HL-60/S4 treated with phorbol 12-myristate 13-acetate at 8.2 ng/mL for 4 days and 3 days (cell line): ENCODE results near the gene GJA5.

Experiments used
- in situ Hi-C: fragments of 300-500 bp; cut with MboI; formaldehyde crosslinking; loops from 2 replicates; pipeline ENCODE4 v1.15.0; 2022; ENCODE audit warnings: low sequenced_read_pairs

GJA5 gene

GRCh38 chr1:147760481-147761260, at the start of gene GJA5:
TSS of gene GJA5 (minus strand) at chr1:147760602. CDS start at chr1:147759238, 1,364 bp downstream.
- in situ Hi-C loops = no loop called here

GRCh38 chr1:147809236-147809635, 48.8 kb upstream of the GJA5 start:
- in situ Hi-C loops = no loop called here

- in situ Hi-C loops = no loop called here
Measured at GRCh38 chr1:147808025-147808424, 47.6 kb upstream of the GJA5 start.

- in situ Hi-C loops = no loop called here
Measured at GRCh38 chr1:147807405-147807804, 47.0 kb upstream of the GJA5 start.

GRCh38 chr1:147804942-147805723, 44.7 kb upstream of the GJA5 start:
- in situ Hi-C loops = no loop called here

DNA sequence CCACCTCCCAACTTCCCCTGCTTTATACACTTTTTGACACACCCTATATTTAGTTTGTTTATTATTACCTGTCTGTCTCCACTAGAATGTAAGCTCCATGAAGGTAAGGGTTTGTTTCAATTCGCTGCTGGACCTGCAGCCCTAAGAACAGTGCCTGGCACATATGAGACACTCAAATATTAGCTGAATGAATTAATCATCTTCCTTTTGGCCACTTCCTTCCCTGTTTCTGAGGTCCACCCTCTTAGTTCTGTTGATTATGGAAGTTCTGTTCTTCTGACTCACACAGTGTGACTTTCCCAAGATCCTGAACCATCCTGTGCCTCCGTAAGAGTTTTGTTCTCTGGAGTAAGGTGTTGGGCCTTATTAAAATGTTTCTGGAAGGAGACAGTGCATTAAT, 40.4 kb upstream of the GJA5 start:
- in situ Hi-C loops = no loop called here

GRCh38 chr1:147798731-147799130, 38.3 kb upstream of the GJA5 start:
- in situ Hi-C loops = no loop called here

GRCh38 chr1:147794570-147794969, 34.2 kb upstream of the GJA5 start:
- in situ Hi-C loops = no loop called here

DNA sequence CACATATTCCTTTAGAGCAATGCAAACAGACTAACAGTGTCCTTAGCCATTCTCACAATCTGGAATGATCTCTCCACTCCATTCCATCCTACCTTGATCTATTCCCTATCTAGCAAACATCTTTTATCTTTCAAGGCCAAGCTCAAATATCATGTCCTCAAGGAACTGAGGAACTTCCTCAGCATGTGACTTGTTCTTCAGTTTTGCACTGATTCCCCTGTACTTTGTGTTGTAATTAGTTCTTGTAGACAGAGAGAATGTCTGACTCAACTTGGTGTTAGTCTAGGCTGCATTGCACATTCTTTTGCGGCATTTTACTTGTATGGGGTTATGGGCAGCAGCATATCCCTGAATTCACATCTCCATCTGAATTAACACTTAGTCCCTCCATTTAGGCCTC, 31.5 kb upstream of the GJA5 start:
- in situ Hi-C loops = no loop called here

DNA sequence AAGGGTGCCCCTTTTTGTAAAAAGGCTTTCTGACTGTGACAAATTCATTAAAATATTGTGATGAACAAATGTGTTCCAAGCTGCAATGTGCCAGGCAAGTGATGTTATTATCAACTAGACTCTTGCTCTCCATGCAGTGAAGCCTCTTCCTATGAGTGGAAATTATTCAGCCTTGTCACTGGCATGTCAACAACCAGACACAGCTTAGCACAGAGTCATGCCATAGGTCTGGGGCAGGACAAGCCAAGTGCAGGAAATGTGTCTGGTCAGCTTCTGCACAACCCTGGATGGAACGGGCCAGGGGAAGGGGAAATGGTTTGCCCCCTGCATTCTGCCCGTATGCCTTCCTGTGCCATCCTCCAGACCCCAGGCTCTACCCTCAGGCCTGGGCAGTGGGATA, 27.4 kb upstream of the GJA5 start:
- in situ Hi-C loops = no loop called here

DNA sequence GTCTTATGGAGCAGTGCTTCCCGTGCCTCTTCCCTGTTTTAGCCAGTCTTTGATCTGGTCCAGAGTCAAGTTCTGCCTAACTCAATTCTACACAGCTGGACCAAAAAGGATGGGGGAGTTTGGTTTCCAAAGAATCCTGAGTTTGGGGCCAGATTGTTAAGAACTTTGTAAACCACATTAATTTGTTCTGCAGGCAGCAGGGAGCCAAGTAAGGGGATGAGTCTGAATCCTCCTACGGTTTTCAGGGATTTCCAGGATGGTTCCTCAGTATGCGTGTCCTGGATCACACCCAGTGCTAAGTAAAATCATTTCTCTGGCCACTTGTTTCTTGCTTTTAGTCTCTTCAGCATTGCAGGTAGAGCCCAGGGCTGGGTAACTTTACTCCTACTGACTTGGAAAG, 26.1 kb upstream of the GJA5 start:
- in situ Hi-C loops = no loop called here

DNA sequence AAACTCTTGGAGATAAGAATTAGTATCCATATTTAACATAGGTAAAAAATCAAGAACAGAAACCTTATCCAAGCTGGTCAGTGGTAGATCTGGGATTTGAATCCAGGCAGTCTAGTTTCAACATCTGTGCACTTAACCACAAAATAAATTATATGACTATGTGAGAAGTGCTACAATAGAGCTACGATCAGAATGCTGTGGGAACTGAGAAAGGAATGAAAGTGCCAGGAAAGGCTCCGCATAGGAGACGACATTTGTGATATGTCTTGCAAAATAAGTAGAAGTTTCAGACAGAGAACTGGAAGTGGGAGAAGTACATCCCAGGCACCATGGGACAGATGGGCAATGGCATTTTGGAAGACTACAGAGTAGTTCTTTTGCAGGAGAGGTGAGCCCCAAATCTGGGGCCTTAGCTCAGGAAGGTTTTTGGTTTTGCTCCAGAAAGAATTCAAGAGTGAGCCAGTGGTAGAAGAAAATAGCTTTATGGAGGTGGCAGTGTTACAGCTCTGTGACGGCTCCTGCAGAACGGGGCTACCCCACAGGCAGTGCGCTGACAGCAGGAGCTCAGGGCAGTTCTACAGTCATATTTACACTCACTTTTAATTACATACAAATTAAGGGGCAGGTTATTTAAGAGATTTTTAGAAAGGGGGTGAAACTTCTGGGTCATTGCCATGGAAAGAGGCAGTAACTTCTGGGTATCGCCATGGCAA, 25.5 kb upstream of the GJA5 start:
- in situ Hi-C loops = no loop called here

- in situ Hi-C loops = no loop called here
Measured at GRCh38 chr1:147784941-147785340, 24.5 kb upstream of the GJA5 start.

GRCh38 chr1:147781056-147781471, 20.7 kb upstream of the GJA5 start:
- in situ Hi-C loops = no loop called here

DNA sequence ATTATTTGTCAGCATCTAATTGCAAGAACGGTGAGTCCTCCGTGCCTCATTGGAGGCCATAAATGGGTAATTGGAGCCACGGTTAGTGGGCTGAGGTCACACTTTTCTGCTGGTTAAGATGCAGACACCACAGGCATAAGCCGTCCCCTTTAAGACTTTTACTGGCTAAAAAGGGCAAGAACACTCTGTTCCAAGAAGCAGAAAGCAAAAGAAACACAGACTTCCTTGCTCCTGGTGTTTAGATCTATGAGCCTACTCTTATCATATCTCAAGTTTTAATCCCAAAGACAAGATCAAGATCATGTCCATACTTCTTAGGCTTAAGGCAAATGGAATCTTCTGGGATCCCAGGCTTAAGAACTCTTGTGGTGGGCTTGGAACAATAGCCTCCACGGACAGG, 17.3 kb upstream of the GJA5 start:
- in situ Hi-C loops = no loop called here

DNA sequence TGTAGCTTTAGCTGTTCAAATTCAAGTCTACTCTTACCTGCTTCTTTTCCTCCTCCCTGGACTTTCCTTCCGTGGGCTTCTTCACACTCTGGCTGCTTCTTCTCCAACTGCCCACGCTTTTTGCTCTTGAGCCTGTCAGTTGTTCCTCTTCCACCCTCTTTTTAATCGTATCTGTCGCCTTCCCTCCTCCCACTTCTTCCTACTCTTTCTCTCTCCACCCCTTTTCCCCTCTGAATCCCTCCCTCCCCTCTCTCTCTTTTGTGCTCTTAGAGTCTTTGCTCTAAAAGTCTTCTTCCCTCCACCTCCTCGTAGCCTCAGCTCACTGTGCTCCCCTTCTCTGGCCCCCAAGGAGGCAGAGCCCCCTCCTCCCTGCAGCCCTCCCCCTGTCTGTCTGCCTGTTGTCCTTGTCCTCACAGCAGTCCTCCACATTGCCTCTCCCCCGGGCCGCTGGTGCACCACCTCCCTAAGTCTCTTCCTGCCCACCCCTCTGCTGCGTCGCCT, 12.9 kb upstream of the GJA5 start:
- in situ Hi-C loops = no loop called here

DNA sequence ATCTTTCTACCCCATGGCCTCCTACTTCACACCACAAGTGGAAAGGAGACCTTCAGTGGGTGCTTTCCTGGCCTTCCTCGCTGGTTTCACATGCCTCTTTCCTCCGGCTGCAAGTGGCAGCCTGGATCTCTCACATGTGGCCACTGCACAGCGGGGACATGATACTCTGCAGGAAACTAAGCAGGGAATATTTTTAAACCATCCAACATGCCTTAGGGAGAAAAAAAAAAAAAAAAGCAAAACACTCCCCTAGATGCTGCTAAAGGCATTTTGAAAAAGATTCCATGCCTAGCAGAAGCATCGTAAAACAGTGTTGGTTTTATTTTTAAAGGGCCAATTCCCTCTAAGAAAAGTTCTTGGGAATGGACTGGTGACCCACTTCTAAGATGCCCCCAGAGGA, 12.2 kb upstream of the GJA5 start:
- in situ Hi-C loops = no loop called here

- in situ Hi-C loops = no loop called here
Measured at GRCh38 chr1:147771226-147772125, 11.1 kb upstream of the GJA5 start.

DNA sequence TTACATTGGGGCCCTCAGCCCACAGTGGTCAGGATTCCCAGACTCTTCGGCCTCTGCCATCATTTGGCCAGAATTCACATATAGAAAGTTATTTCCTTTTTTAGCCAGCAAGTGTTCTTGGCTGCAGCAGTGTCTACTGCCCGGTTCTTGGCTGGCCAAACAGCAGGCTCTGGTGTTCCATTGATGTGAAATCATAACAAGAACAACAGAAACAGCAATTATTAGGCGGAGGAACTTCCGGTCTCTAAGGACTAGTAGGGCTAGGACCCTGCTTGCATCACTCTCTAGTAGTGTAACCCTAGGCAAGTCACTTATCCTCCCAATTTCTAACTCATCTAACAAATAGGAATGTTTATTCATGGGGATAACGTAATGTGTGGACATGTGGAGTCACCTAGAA, 8.7 kb upstream of the GJA5 start:
- in situ Hi-C loops = no loop called here

DNA sequence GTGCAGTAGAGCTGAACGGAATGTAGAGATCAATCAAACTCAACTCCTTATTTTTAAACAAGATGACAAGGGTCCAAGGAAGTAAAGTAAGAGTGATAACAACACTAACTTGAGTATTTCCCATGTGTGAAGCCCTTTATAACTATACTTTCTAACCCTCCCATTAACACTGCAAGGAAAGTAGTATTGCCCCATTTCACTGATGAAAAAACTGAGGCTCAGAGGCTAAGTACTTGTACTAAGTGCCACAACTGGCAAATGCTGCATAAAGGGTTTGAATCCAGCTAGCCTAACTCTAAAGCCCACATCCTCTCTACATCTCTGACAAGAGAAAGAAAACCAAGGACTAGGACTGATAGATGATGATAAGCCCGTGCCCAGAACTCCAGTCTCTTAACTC, 8.2 kb upstream of the GJA5 start:
- in situ Hi-C loops = no loop called here
